Left ventricle myocardium superior (tissue), 1 donor: ENCODE data around the gene GCLC. TPM values are rescaled to one million over a fixed set of nuclear protein-coding genes. Genes with fewer than 3 reads are reported as not detected.
"Not testable (repeated sequence)": the region's sequence is repeated elsewhere in the genome, so short reads cannot be mapped to it uniquely, and the experiment has no call there.

Experiments used
- ATAC-seq: fragments of 200-7000 bp; cut with Tn5 transposase; one replicate; pipeline ENCODE4 v1.9.1; 2020; ENCODE audit warnings: mild to moderate bottlenecking, moderate library complexity
- DNase-seq: peaks from one replicate; pipeline ENCODE4 v3.0.0-alpha.2; 2020
- intact Hi-C: fragments of 100-400 bp; cut with micrococcal nuclease; formaldehyde crosslinking; loops from one replicate; pipeline ENCODE4 v1.11.0; 2022
- long read RNA-seq: library from polyadenylated mRNA; unstranded; transcript quantifications from one replicate; pipeline ENCODE4 v2.0.0, GENCODE V29; 2021
- total RNA-seq: library from RNA; stranded (reverse); fragmentation: NEBNext Ultra II Directional; extraction: Animal tissue kit (Norgen Biotek cat#: 25700); gene quantifications from one replicate; pipeline ENCODE4 v1.2.1, GENCODE V29; 2021
- donor health status: DM: no; HTN: yes; CAD: no; lungs with severe emphysema.

The GCLC gene
- 31.9 TPM for total RNA-seq
- long read RNA-seq, transcript GCLC-215 (16 exons, 3,785 nt) = major isoform, 22 of 36 reads
- long read RNA-seq, partial matches to known transcripts = 9 of 36 reads
- long read RNA-seq, other reads (novel, unspliced or antisense) = 4 of 36 reads

GRCh38 chr6:53544470-53545308, at the start of gene GCLC:
Gene GCLC, minus strand, starts transcription at chr6:53545101. Its CDS starts 456 bp downstream, at chr6:53544645.
- intact Hi-C loops = loop anchor here (5.0 kb wide), 1 partner anchor 113 kb away; no protein-coding TSS in a partner anchor
- peak; percentile 97 for DNase-seq
- ATAC-seq = peak; percentile 80

- intact Hi-C loops = no loop called here
These were observed 49.7 kb upstream of the GCLC start for GRCh38 chr6:53594596-53594995.

GRCh38 chr6:53593001-53593488, 48.1 kb upstream of the GCLC start:
- ATAC-seq (no peak), DNase-seq (no peak)

More at GRCh38 chr6:53594596-53594995, 49.7 kb upstream of the GCLC start:
- no peak for ATAC-seq
- DNase-seq = no peak

GRCh38 chr6:53591873-53592272, 47.0 kb upstream of the GCLC start:
- DNase-seq (no peak), ATAC-seq (no peak)
- intact Hi-C loops = no loop called here

More at GRCh38 chr6:53593001-53593488, 48.1 kb upstream of the GCLC start:
- intact Hi-C loops = no loop called here

GRCh38 chr6:53588816-53589509, 44.1 kb upstream of the GCLC start:
- ATAC-seq (no peak), DNase-seq (no peak)
- intact Hi-C loops = no loop called here

- no peak for DNase-seq
- no peak for ATAC-seq
- intact Hi-C loops = no loop called here
These were observed 42.4 kb upstream of the GCLC start for GRCh38 chr6:53587291-53587690.

GRCh38 chr6:53585208-53585900, 40.5 kb upstream of the GCLC start:
- DNase-seq (no peak), ATAC-seq (no peak)
- intact Hi-C loops = no loop called here

GRCh38 chr6:53584726-53585125, 39.8 kb upstream of the GCLC start:
- intact Hi-C loops = no loop called here
- ATAC-seq (no peak), DNase-seq (no peak)

- no peak for ATAC-seq
- DNase-seq = no peak
These were observed 38.5 kb upstream of the GCLC start for GRCh38 chr6:53583451-53583850.

GRCh38 chr6:53582963-53583362, 38.1 kb upstream of the GCLC start:
- no peak for ATAC-seq
- intact Hi-C loops = no loop called here
- no peak for DNase-seq

More at GRCh38 chr6:53583451-53583850, 38.5 kb upstream of the GCLC start:
- intact Hi-C loops = no loop called here

GRCh38 chr6:53581856-53582255, 37.0 kb upstream of the GCLC start:
- DNase-seq (no peak), ATAC-seq (no peak)
- intact Hi-C loops = no loop called here

- no peak for DNase-seq
- intact Hi-C loops = no loop called here
- no peak for ATAC-seq
These were observed 36.4 kb upstream of the GCLC start for GRCh38 chr6:53581173-53581773.

- intact Hi-C loops = no loop called here
- DNase-seq (no peak), ATAC-seq (no peak)
These were observed 34.4 kb upstream of the GCLC start for GRCh38 chr6:53579338-53579737.

GRCh38 chr6:53578371-53578770, 33.5 kb upstream of the GCLC start:
- no peak for ATAC-seq
- no peak for DNase-seq

GRCh38 chr6:53573299-53573698, 28.4 kb upstream of the GCLC start:
- ATAC-seq (no peak), DNase-seq (no peak)
- intact Hi-C loops = no loop called here

More at GRCh38 chr6:53578371-53578770, 33.5 kb upstream of the GCLC start:
- intact Hi-C loops = no loop called here

- DNase-seq, intact Hi-C loops, ATAC-seq: not testable (repeated sequence)
These were observed 27.5 kb upstream of the GCLC start for GRCh38 chr6:53572379-53572778.

GRCh38 chr6:53568776-53569616, 24.1 kb upstream of the GCLC start:
- DNase-seq = no peak
- intact Hi-C loops = no loop called here
- ATAC-seq = no peak

GRCh38 chr6:53567701-53568100, 22.8 kb upstream of the GCLC start:
- intact Hi-C loops = no loop called here
- DNase-seq (no peak), ATAC-seq (no peak)
